ENCODE measurements around the gene LIX1L. TPM values are rescaled to one million over a fixed set of nuclear protein-coding genes. Genes with fewer than 3 reads are reported as not detected.

LIX1L gene
- total RNA-seq, 1 donor from 2014 or later, result 52.2 TPM

DNA sequence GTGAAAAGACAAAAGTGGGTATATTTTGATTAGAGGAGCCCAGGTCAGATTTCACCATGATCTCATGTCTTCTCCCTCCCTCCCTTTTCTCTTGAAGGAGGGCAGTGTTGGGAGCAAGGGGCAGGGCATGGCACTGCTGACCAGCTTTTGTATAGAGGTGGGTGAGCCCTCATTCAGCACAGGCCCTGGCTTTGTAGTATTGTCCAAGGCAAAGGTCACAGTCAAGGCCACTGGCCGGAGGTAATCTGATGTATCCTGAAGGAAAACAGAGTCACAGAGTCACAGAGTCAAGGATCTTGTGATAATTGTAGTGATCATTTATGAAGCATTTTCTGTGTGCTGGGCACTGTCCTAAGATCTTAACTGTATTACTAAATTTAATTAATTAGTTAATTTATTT lies 59.8 kb downstream of the LIX1L start:
- DNase-seq (ENCODE audit: extremely low spot score, unreplicated experiment), result no peak
- TF ChIP-seq, protein P1, sequence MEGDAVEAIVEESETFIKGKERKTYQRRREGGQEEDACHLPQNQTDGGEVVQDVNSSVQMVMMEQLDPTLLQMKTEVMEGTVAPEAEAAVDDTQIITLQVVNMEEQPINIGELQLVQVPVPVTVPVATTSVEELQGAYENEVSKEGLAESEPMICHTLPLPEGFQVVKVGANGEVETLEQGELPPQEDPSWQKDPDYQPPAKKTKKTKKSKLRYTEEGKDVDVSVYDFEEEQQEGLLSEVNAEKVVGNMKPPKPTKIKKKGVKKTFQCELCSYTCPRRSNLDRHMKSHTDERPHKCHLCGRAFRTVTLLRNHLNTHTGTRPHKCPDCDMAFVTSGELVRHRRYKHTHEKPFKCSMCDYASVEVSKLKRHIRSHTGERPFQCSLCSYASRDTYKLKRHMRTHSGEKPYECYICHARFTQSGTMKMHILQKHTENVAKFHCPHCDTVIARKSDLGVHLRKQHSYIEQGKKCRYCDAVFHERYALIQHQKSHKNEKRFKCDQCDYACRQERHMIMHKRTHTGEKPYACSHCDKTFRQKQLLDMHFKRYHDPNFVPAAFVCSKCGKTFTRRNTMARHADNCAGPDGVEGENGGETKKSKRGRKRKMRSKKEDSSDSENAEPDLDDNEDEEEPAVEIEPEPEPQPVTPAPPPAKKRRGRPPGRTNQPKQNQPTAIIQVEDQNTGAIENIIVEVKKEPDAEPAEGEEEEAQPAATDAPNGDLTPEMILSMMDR (IDR thresholded peaks at IDR 0.05), result no peak
- H3K9me3 Mint-ChIP-seq (ENCODE audit: unreplicated experiment), result no peaks in the 10 kb centered on the region
- H3K27me3 Mint-ChIP-seq (ENCODE audit: unreplicated experiment), result no peaks in the 10 kb centered on the region
- H3K27ac Mint-ChIP-seq (ENCODE audit: unreplicated experiment), result no peak overlapping the region
- peaks cover 19% of the 10 kb centered on the region for H3K36me3 Mint-ChIP-seq (ENCODE audit: unreplicated experiment)
- H3K4me1 Mint-ChIP-seq (ENCODE audit: unreplicated experiment), result peaks cover 6% of the 10 kb centered on the region
- H3K4me3 Mint-ChIP-seq (ENCODE audit: unreplicated experiment), result no peak overlapping the region

DNA sequence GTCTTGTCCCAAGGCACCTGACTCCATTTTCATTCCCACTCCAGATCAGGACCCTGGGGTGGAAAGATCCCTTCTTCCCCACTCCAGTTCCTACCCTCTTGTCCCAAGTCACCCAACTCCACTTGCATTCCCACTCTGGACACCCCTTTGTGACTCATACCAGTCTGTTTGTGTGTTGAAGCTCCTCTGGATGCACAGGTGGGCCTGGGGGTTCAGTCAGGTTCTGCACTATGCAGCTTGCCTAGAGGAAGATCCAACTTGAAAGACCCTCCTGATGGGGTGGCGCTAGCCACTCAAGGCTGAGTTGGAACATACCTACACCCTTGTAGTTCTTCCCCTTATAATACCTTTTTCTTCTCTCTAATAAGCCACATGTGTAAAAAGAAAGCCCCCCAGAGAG lies 62.3 kb downstream of the LIX1L start:
- Mint-ChIP-seq H3K4me3 (ENCODE audit: unreplicated experiment) (no peak overlapping the region), H3K27me3 (ENCODE audit: unreplicated experiment) (no peaks in the 10 kb centered on the region), H3K27ac (ENCODE audit: unreplicated experiment) (no peak overlapping the region), H3K9me3 (ENCODE audit: unreplicated experiment) (no peaks in the 10 kb centered on the region), H3K36me3 (ENCODE audit: unreplicated experiment) (peaks cover 16% of the 10 kb centered on the region), H3K4me1 (ENCODE audit: unreplicated experiment) (peaks cover 28% of the 10 kb centered on the region)
- TF ChIP-seq, protein P1 (IDR thresholded peaks at IDR 0.05), result no peak
- DNase-seq (ENCODE audit: extremely low spot score, unreplicated experiment), result no peak

DNA sequence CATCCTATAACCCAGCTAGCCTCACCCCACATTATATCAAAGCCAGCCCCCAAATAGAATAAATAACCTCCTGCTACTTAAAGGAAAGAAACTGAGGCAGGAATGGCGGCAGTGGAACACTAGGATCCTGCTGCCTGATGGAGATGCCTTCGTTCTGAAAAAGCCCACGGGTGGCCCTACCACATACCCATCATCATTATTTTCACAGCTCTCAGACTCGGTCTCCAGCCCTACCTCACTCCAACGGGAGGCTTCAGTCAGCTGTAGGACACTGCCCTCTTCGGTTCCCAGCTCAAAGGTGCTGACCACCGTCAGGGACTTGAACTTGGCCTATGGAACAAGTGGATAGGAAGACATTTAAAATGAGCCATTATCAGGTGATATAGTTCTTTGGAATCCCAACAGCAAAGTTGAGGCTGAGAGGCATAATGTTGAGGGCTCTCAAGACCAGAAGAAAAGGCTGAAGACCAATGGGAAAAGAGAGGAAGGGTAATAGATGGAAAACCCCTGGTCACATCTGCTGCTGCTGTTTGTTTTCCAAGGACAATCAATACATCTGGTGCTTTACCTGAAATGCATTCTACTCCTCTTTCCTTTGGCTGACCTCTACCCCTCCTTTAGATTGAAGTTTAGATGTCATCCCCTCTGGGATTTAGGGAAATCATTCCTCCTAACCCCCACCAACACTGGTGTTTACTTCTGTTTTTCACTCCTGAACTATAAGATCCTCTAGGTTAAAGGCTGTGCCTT lies 64.3 kb downstream of the LIX1L start:
- TF ChIP-seq, protein P1 (IDR thresholded peaks at IDR 0.05), result no peak
- peak overlapping the region; percentile 98 for H3K27ac Mint-ChIP-seq (ENCODE audit: unreplicated experiment)
- peaks cover 16% of the 10 kb centered on the region for H3K36me3 Mint-ChIP-seq (ENCODE audit: unreplicated experiment)
- no peaks in the 10 kb centered on the region for H3K9me3 Mint-ChIP-seq (ENCODE audit: unreplicated experiment)
- H3K27me3 Mint-ChIP-seq (ENCODE audit: unreplicated experiment), result no peaks in the 10 kb centered on the region
- H3K4me1 Mint-ChIP-seq (ENCODE audit: unreplicated experiment), result peaks cover 37% of the 10 kb centered on the region
- no peak overlapping the region for H3K4me3 Mint-ChIP-seq (ENCODE audit: unreplicated experiment)
- no peak for DNase-seq (ENCODE audit: extremely low spot score, unreplicated experiment)

DNA sequence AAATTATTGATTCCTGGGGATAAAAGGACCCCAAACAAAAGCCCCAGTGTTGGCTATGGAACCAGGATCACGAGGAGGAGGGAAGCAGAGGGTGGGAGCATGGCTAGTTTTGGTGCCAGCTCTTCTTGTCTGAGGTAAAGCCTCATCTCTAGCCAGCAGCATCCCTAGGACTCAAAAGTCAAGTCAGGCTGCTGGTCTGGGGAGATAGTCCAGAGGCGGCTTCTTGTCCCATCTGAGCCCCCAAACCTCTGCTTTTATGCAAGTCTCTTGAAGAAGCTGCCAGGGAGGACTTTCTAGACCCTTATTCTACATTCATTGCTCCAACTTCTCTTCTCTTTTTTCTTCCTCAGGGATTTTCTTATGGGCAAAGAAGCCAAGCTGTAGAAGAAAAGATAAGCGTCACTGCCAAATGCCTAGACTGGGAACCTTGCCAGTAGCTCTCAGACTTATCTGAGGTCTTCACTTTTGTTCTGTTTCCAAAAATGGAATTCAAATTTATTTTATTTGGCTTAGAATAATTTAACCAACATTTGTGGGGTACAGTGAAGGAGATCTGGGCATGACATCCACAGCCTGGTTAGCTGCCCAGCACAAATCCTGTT lies 65.2 kb downstream of the LIX1L start:
- peaks cover 14% of the 10 kb centered on the region for H3K36me3 Mint-ChIP-seq (ENCODE audit: unreplicated experiment)
- peak overlapping the region; percentile 98 for H3K27ac Mint-ChIP-seq (ENCODE audit: unreplicated experiment)
- DNase-seq (ENCODE audit: extremely low spot score, unreplicated experiment), result no peak
- peaks cover 42% of the 10 kb centered on the region for H3K4me1 Mint-ChIP-seq (ENCODE audit: unreplicated experiment)
- H3K9me3 Mint-ChIP-seq (ENCODE audit: unreplicated experiment), result no peaks in the 10 kb centered on the region
- TF ChIP-seq, protein P1 (IDR thresholded peaks at IDR 0.05), result no peak
- H3K4me3 Mint-ChIP-seq (ENCODE audit: unreplicated experiment), result peak overlapping the region; percentile 41
- no peaks in the 10 kb centered on the region for H3K27me3 Mint-ChIP-seq (ENCODE audit: unreplicated experiment)

Data from osteocyte (in vitro differentiated cells).